HG02943 (cell line): Measurements from ENCODE around the gene ARVCF.

Experiments used
- ATAC-seq: cut with Tn5 transposase; IDR thresholded peaks from one replicate; pipeline ENCODE4 v1.9.1; 2021; ENCODE audit warnings: mild to moderate bottlenecking, low read depth, moderate library complexity; ENCODE audit not compliant: unreplicated experiment

Gene ARVCF

GRCh38 chr22:20020533-20021195 lies 4.0 kb upstream of the ARVCF start, which contains the start of gene TANGO2:
Gene TANGO2, plus strand, starts transcription at chr22:20021110. Its CDS starts 15,689 bp downstream, at chr22:20036799.
- ATAC-seq, result peak; percentile 58

GRCh38 chr22:20019661-20020532 lies 3.3 kb upstream of the ARVCF start:
- no peak for ATAC-seq

GRCh38 chr22:20018001-20018400 lies 1.4 kb upstream of the ARVCF start:
- ATAC-seq, result no peak

GRCh38 chr22:20017622-20017958 lies 967 bp upstream of the ARVCF start:
- ATAC-seq, result no peak

GRCh38 chr22:20015971-20016733 lies 471 bp downstream of the ARVCF start:
- no peak for ATAC-seq

GRCh38 chr22:20015187-20015625 lies 1.4 kb downstream of the ARVCF start:
- no peak for ATAC-seq

- ATAC-seq, result no peak
Observed at GRCh38 chr22:20014526-20015186, 2.0 kb downstream of the ARVCF start.

- ATAC-seq, result no peak
Observed at GRCh38 chr22:20013382-20013871, 3.2 kb downstream of the ARVCF start.

GRCh38 chr22:20012741-20013331 lies 3.8 kb downstream of the ARVCF start:
- no peak for ATAC-seq

- ATAC-seq, result no peak
Observed at GRCh38 chr22:20011993-20012740, 4.5 kb downstream of the ARVCF start.

GRCh38 chr22:20011123-20011992 lies 5.3 kb downstream of the ARVCF start:
- ATAC-seq, result no peak

- ATAC-seq, result no peak
Observed at GRCh38 chr22:20010307-20011122, 6.1 kb downstream of the ARVCF start.

GRCh38 chr22:20009582-20010306 lies 6.9 kb downstream of the ARVCF start:
- ATAC-seq, result no peak

GRCh38 chr22:20009018-20009491 lies 7.6 kb downstream of the ARVCF start:
- ATAC-seq, result no peak

- no peak for ATAC-seq
Observed at GRCh38 chr22:20008221-20008995, 8.2 kb downstream of the ARVCF start.

GRCh38 chr22:20004464-20004863 lies 12.2 kb downstream of the ARVCF start:
- ATAC-seq, result no peak
